H1 (cell line): ENCODE results near the gene APEH. TPM values are rescaled to one million over a fixed set of nuclear protein-coding genes. Genes with fewer than 3 reads are reported as not detected.

Source experiments
- CTCF ChIA-PET: fragments of 300-600 bp; sonication (Branson Sonifier 250); formaldehyde crosslinking; loops from one replicate; lab custom pipeline; 2021; ENCODE audit not compliant: partially characterized antibody; lab: Charles Lee
- POLR2A ChIA-PET: fragments of 300-600 bp; sonication (Branson Sonifier 250); formaldehyde crosslinking; loops from one replicate; lab custom pipeline; 2021; ENCODE audit warnings: inconsistent platforms; ENCODE audit not compliant: partially characterized antibody; lab: Charles Lee
- DNase-seq, 2 experiments: peaks; one replicate each; pipeline versions ENCODE4 v3.0.0 to v3.0.0-alpha.2; 2010 to 2022; ENCODE audit warnings: low spot score in 2 of 2, low read depth in 1 of 2, mixed read lengths in 1 of 2
- FAIRE-seq: peaks from 2 replicates; lab custom pipeline; 2011; peaks lifted over from hg19 to GRCh38; lab: Jason Lieb, UNC
- H2AFZ ChIP-seq: 2 replicates; pipeline ENCODE4 v1.8.1; 2012; ENCODE audit warnings: low read length, inconsistent platforms
- H2AK5ac ChIP-seq: 2 replicates; pipeline ENCODE4 v1.6.1; 2013; ENCODE audit warnings: low read depth, low read length
- H2BK120ac ChIP-seq: replicated peaks from 2 replicates; pipeline ENCODE3; 2013; ENCODE audit warnings: low read depth, low read length, inconsistent platforms
- H2BK12ac ChIP-seq: 2 replicates; pipeline ENCODE4 v1.6.1; 2013; ENCODE audit warnings: low read depth, low read length
- H2BK15ac ChIP-seq: 2 replicates; pipeline ENCODE4 v1.6.1; 2013; ENCODE audit warnings: low read length
- H2BK20ac ChIP-seq: 2 replicates; pipeline ENCODE4 v1.6.1; 2013; ENCODE audit warnings: low read length
- H2BK5ac ChIP-seq: 2 replicates; pipeline ENCODE4 v1.6.1; 2013; ENCODE audit warnings: low read depth, low read length
- H3K14ac ChIP-seq: 2 replicates; pipeline ENCODE4 v1.6.1; 2013; ENCODE audit warnings: inconsistent platforms; ENCODE audit not compliant: insufficient read length
- H3K18ac ChIP-seq: 2 replicates; pipeline ENCODE4 v1.6.1; 2013; ENCODE audit warnings: low read length; ENCODE audit errors: extremely low read depth
- H3K23ac ChIP-seq: 2 replicates; pipeline ENCODE4 v1.6.1; 2013; ENCODE audit warnings: inconsistent platforms; ENCODE audit not compliant: insufficient read length
- H3K23me2 ChIP-seq: 2 replicates; pipeline ENCODE4 v1.6.1; 2013; ENCODE audit warnings: low read depth, low read length
- H3K27ac ChIP-seq: 2 replicates; pipeline ENCODE4 v1.6.1; 2011; ENCODE audit warnings: low read depth, low read length, inconsistent platforms
- H3K27me3 ChIP-seq, 4 experiments: replicated peaks in 1 of 4; 1 replicate in 1 of 4; 2 replicates in 3 of 4; pipeline versions ENCODE4 v1.6.1 to v1.8.1; 2011 to 2013; ENCODE audit warnings: low read length in 3 of 4, mild to moderate bottlenecking in 3 of 4, inconsistent platforms in 2 of 4, mixed read lengths in 2 of 4, moderate library complexity in 1 of 4; ENCODE audit not compliant: control insufficient read depth in 3 of 4, insufficient read depth in 3 of 4; ENCODE audit errors: extremely low read depth in 1 of 4
- H3K36me3 ChIP-seq, 4 experiments: 2 replicates each; pipeline versions ENCODE4 v1.6.1 to v1.8.1; 2011 to 2013; ENCODE audit warnings: mild to moderate bottlenecking in 4 of 4, low read length in 3 of 4, moderate library complexity in 2 of 4, control low read depth in 1 of 4, inconsistent platforms in 1 of 4; ENCODE audit not compliant: insufficient read depth in 4 of 4, control insufficient read depth in 2 of 4
- H3K4ac ChIP-seq: replicated peaks from 2 replicates; pipeline ENCODE3; 2013; ENCODE audit warnings: low read length, low read depth, mixed read lengths, inconsistent platforms; ENCODE audit not compliant: insufficient read length
- H3K4me1 ChIP-seq, 4 experiments: replicated peaks in 1 of 4; 1 replicate in 1 of 4; 2 replicates in 3 of 4; pipeline versions ENCODE4 v1.6.1 to v1.8.1; 2011 to 2013; ENCODE audit warnings: low read length in 3 of 4, inconsistent platforms in 2 of 4, mixed read lengths in 1 of 4; ENCODE audit not compliant: insufficient read depth in 4 of 4, control insufficient read depth in 3 of 4
- H3K4me2 ChIP-seq, 2 experiments: 2 replicates each; pipeline versions ENCODE4 v1.6.1 to v1.8.1; 2011 to 2013; ENCODE audit warnings: low read depth in 2 of 2, low read length in 2 of 2, control low read depth in 1 of 2, inconsistent platforms in 1 of 2, mild to moderate bottlenecking in 1 of 2; ENCODE audit not compliant: insufficient read depth in 1 of 2
- H3K4me3 ChIP-seq, 4 experiments: fragments of 200-600, 300-600 bp in 1 of 4; sonication (generic), shearing (Covaris generic), sonication (Bioruptor Twin) in 1 of 4; 2 replicates each; pipeline versions ENCODE4 v1.5.1 to v1.8.1; 2011 to 2016; ENCODE audit warnings: low read length in 4 of 4, low read depth in 3 of 4, control low read depth in 2 of 4, inconsistent platforms in 2 of 4, mild to moderate bottlenecking in 2 of 4, mixed read lengths in 1 of 4, moderate library complexity in 1 of 4; ENCODE audit not compliant: insufficient read depth in 2 of 4; ENCODE audit errors: extremely low read depth in 1 of 4
- H3K56ac ChIP-seq: replicated peaks from 2 replicates; pipeline ENCODE3; 2013; ENCODE audit warnings: low read depth, mild to moderate bottlenecking, mixed read lengths, low read length, inconsistent platforms; ENCODE audit not compliant: insufficient read length
- H3K79me1 ChIP-seq: 2 replicates; pipeline ENCODE4 v1.6.1; 2013; ENCODE audit warnings: low read depth, low read length, control low read depth
- H3K79me2 ChIP-seq, 2 experiments: 2 replicates each; pipeline versions ENCODE4 v1.6.1 to v1.8.1; 2012 to 2013; ENCODE audit warnings: low read length in 2 of 2, mild to moderate bottlenecking in 2 of 2, inconsistent platforms in 1 of 2; ENCODE audit not compliant: insufficient read depth in 2 of 2, control insufficient read depth in 1 of 2
- H3K9ac ChIP-seq, 4 experiments: replicated peaks in 1 of 4; 1 replicate in 1 of 4; 2 replicates in 3 of 4; pipeline versions ENCODE4 v1.6.1 to v1.8.1; 2011 to 2013; ENCODE audit warnings: low read depth in 3 of 4, low read length in 3 of 4, control low read depth in 2 of 4, mild to moderate bottlenecking in 2 of 4, moderate library complexity in 2 of 4, inconsistent platforms in 1 of 4; ENCODE audit errors: extremely low read depth in 1 of 4
- H3K9me3 ChIP-seq, 2 experiments: 2 replicates each; pipeline versions ENCODE4 v1.6.1 to v1.8.1; 2012 to 2013; ENCODE audit warnings: mild to moderate bottlenecking in 2 of 2, moderate library complexity in 2 of 2, control low read depth in 1 of 2, inconsistent platforms in 1 of 2, low read depth in 1 of 2, low read length in 1 of 2, mixed read lengths in 1 of 2; ENCODE audit not compliant: insufficient read depth in 2 of 2
- H4K20me1 ChIP-seq, 2 experiments: replicated peaks in 1 of 2; 2 replicates each; pipeline versions ENCODE3 to v1.8.1; 2011 to 2013; ENCODE audit warnings: inconsistent platforms in 2 of 2, low read length in 2 of 2, mild to moderate bottlenecking in 1 of 2; ENCODE audit not compliant: insufficient read depth in 2 of 2, control insufficient read depth in 1 of 2
- H4K5ac ChIP-seq: 2 replicates; pipeline ENCODE4 v1.6.1; 2013; ENCODE audit warnings: low read length, low read depth, mixed read lengths, inconsistent platforms; ENCODE audit not compliant: insufficient read length
- H4K8ac ChIP-seq: 2 replicates; pipeline ENCODE4 v1.8.0; 2013; ENCODE audit warnings: mild to moderate bottlenecking, moderate library complexity, low read length, inconsistent platforms; ENCODE audit not compliant: insufficient read depth; ENCODE audit errors: extremely low read depth
- H4K91ac ChIP-seq: replicated peaks from 2 replicates; pipeline ENCODE3; 2013; ENCODE audit warnings: low read length, mixed read lengths, inconsistent platforms; ENCODE audit not compliant: insufficient read length
- BRCA1 ChIP-seq: IDR thresholded peaks from 2 replicates; pipeline ENCODE4 v1.6.1; 2012; ENCODE audit warnings: low read depth, low read length, improper control_type of control experiment
- CHD2 ChIP-seq: IDR thresholded peaks from 2 replicates; pipeline ENCODE4 v1.6.1; 2012; ENCODE audit warnings: low read length, improper control_type of control experiment
- FOSL1 ChIP-seq: IDR thresholded peaks from 2 replicates; pipeline ENCODE4 v1.6.1; 2011; ENCODE audit warnings: mild to moderate bottlenecking, low read depth, low read length, moderate library complexity; ENCODE audit not compliant: insufficient read depth
- GABPA ChIP-seq: IDR thresholded peaks from 2 replicates; pipeline ENCODE4 v1.6.1; 2011; ENCODE audit warnings: mild to moderate bottlenecking, low read length, moderate library complexity, borderline replicate concordance; ENCODE audit not compliant: insufficient read depth
- HDAC2 ChIP-seq, 2 experiments: fragments of 300-600 bp in 1 of 2; sonication (generic) in 1 of 2; IDR thresholded peaks; 2 replicates each; pipeline ENCODE4 v1.6.1; 2011 to 2012; ENCODE audit warnings: low read depth in 2 of 2, low read length in 2 of 2, mild to moderate bottlenecking in 2 of 2, moderate library complexity in 2 of 2, borderline replicate concordance in 1 of 2, inconsistent platforms in 1 of 2
- JUN ChIP-seq: IDR thresholded peaks from 2 replicates; pipeline ENCODE4 v1.6.1; 2011; ENCODE audit warnings: low read depth, mild to moderate bottlenecking, improper control_type of control experiment, low read length
- POLR2A ChIP-seq, 2 experiments: IDR thresholded peaks; 1 replicate in 1 of 2; 2 replicates in 1 of 2; pipeline ENCODE4 v1.6.1; 2011; ENCODE audit warnings: low read depth in 2 of 2, low read length in 2 of 2, mild to moderate bottlenecking in 2 of 2; ENCODE audit errors: control extremely low read depth in 1 of 2
- RFX5 ChIP-seq: IDR thresholded peaks from 2 replicates; pipeline ENCODE4 v1.6.1; 2011; ENCODE audit warnings: low read depth, low read length, improper control_type of control experiment, borderline replicate concordance
- SRF ChIP-seq: IDR thresholded peaks from 2 replicates; pipeline ENCODE4 v1.6.1; 2011; ENCODE audit warnings: mild to moderate bottlenecking, low read depth, low read length, moderate library complexity
- TAF1 ChIP-seq: IDR thresholded peaks from 2 replicates; pipeline ENCODE4 v1.6.1; 2011; ENCODE audit warnings: mild to moderate bottlenecking, low read depth, low read length
- TAF7 ChIP-seq: optimal IDR thresholded peaks from 2 replicates; pipeline ENCODE3; 2011; ENCODE audit warnings: low read depth, mild to moderate bottlenecking, inconsistent platforms, low read length, moderate library complexity, borderline replicate concordance
- WGBS, 2 experiments: shearing (Covaris generic) in 1 of 2; methylation state at CpG; one replicate each; pipeline versions ENCODE4 v1.1.6 to v1.1.7; 2013 to 2015; ENCODE audit warnings: low lambda C conversion rate in 2 of 2, mixed read lengths in 2 of 2, inconsistent platforms in 1 of 2, low coverage in 1 of 2, missing lambda C conversion rate in 1 of 2; ENCODE audit not compliant: insufficient replicate concordance in 2 of 2, insufficient coverage in 1 of 2, insufficient read length in 1 of 2; ENCODE audit errors: extremely low coverage in 1 of 2, missing lambda C conversion rate in 1 of 2; 5-methylcytosine and 5-hydroxymethylcytosine counted together
- polyA plus RNA-seq, 7 experiments: library from polyadenylated mRNA; depleted of rRNA in 3 of 7; stranded (reverse) in 5 of 7; unstranded in 2 of 7; fragments of >200 nt in 5 of 7; fragments of 200-250 nt in 2 of 7; gene quantifications; 1 replicate in 5 of 7; 2 replicates in 1 of 7; 4 replicates in 1 of 7; pipeline versions ENCODE4 v1.2.1 to v1.2.3, GENCODE V29; 2011 to 2013; ENCODE audit warnings: missing spikeins in 2 of 7, mixed read lengths in 2 of 7
- total RNA-seq: library from RNA; stranded (reverse); fragmentation: NEBNext Ultra II Directional; extraction: Animal tissue kit (Norgen Biotek cat#: 25700); gene quantifications from 2 replicates; pipeline ENCODE4 v1.2.1, GENCODE V29; 2021

Gene APEH
- total and polyA plus RNA-seq, 2 of the 8 experiments (the other 6 are each of a cell fraction or from before 2014, with no cell fraction given): 222 to 260 TPM

DNA sequence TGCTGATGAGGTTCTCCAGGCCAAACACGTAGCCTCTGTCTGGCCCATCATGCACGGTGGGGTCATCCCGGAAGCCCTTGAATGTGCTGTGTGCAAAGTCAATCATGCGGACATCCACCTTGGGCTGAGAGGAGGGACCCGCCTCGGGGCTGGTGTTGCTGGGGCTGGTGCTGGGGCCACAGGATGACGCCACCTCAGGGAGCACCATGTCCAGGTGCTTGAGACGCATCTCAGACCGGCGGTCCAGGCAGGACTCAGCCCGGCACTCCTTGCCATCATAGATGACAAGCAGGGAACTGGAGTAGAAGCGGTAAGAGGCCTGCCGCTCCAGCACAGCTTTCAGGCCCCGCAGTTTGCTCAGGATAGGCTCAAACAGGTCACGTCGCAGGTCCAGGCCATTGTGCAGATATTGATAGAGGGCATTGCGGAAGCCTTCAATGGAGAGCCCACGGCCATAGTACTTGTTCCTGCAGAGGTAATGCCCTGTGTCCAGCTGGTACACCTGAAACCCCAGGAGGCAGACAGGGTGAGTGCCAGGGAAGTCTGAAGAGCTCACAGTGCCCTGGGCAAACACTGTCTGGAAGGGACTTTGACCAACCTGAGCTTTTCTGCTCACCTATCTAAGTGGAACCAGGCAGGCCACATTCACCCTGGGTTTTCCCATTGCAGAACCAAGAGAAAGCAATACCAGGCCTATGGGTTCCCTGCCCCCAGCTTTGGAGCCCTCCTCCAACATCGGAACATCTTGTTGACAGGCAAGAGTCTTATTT, 53.2 kb downstream of the APEH start:
- H2BK5ac ChIP-seq: no peak overlapping the region
- no peak overlapping the region for H4K91ac ChIP-seq
- peaks cover 0 to 15% (median 8%) of the 10 kb centered on the region in 4 experiments; a peak in 6 of 7 replicates for H3K4me1 ChIP-seq
- H3K18ac ChIP-seq: no peak overlapping the region
- no peaks in the 10 kb centered on the region for H3K9me3 ChIP-seq
- no peak for DNase-seq
- H3K36me3 ChIP-seq: peaks cover 4 to 26% (median 21%) of the 10 kb centered on the region in 4 experiments
- H4K5ac ChIP-seq: no peak overlapping the region
- ChIA-PET POLR2A (interaction anchor here (1.2 to 4.8 kb wide), 3 partner anchors 9 to 59 kb away, joined by 6 to 18 read pairs (median 6); partner anchors contain the start of gene IP6K1), CTCF (interaction anchor here (0.6 kb wide), 2 partner anchors 160 to 315 kb away, joined by 3 to 4 read pairs; no protein-coding TSS in a partner anchor)
- no peak overlapping the region for H4K8ac ChIP-seq
- no peak overlapping the region for H2BK15ac ChIP-seq
- no peaks in the 10 kb centered on the region for H3K27me3 ChIP-seq
- H3K4me3 ChIP-seq: no peak overlapping the region
- H3K79me1 ChIP-seq: peaks cover 5% of the 10 kb centered on the region; the same call in 1 of the 2 replicates
- H2BK12ac ChIP-seq: no peak overlapping the region
- H2AFZ ChIP-seq: no peak overlapping the region
- no peak overlapping the region for H3K9ac ChIP-seq
- no peak overlapping the region for H3K56ac ChIP-seq
- H3K23me2 ChIP-seq: peaks cover 6% of the 10 kb centered on the region; the same call in 1 of the 2 replicates
- H3K23ac ChIP-seq: no peak overlapping the region
- H3K4ac ChIP-seq: no peak overlapping the region
- WGBS, 2 experiments: 91% methylated on average over 19 of the region's 19 CpGs; no CpG with 5 or more reads in 1 of the 2 experiments
- H2AK5ac ChIP-seq: no peak overlapping the region
- FAIRE-seq: no peak
- no peak overlapping the region for H2BK120ac ChIP-seq
- peaks cover 2 to 10% of the 10 kb centered on the region in 2 experiments for H4K20me1 ChIP-seq
- no peak overlapping the region for H3K14ac ChIP-seq
- no peak overlapping the region for H2BK20ac ChIP-seq
- H3K4me2 ChIP-seq: no peak overlapping the region
- H3K79me2 ChIP-seq: peaks cover 0 to 8% of the 10 kb centered on the region in 2 experiments; a peak in 1 of 4 replicates
- no peak overlapping the region for H3K27ac ChIP-seq
- TF ChIP-seq SRF: no peak
- TF ChIP-seq GABPA: no peak
- TF ChIP-seq FOSL1: no peak
- no peak for TF ChIP-seq BRCA1
- TF ChIP-seq HDAC2 (IDR thresholded peaks at IDR 0.05; ENCODE audit: borderline replicate concordance in 1 of 2, low read depth in 2 of 2, low read length in 2 of 2): no peak
- TF ChIP-seq CHD2: no peak
- no peak for TF ChIP-seq TAF1
- TF ChIP-seq RFX5: no peak
- TF ChIP-seq POLR2A (IDR thresholded peaks at IDR 0.05; ENCODE audit: control extremely low read depth in 1 of 2, low read depth in 2 of 2, low read length in 2 of 2): no peak
- no peak for TF ChIP-seq JUN
- no peak for TF ChIP-seq TAF7
